CD14-positive monocyte (primary cell): ENCODE data around the gene CYFIP2. TPM values are rescaled to one million over a fixed set of nuclear protein-coding genes. Genes with fewer than 3 reads are reported as not detected.

Source experiments
- DNase-seq, 3 donors: peaks; one replicate each; pipeline ENCODE4 v3.0.0-alpha.2; 2011 to 2022
- H2AFZ ChIP-seq: 2 replicates; pipeline ENCODE4 v1.6.0; 2012; ENCODE audit warnings: mild to moderate bottlenecking, low read depth, low read length, inconsistent platforms; ENCODE audit not compliant: insufficient read depth, poor library complexity, severe bottlenecking
- H3K27ac ChIP-seq, 2 donors: 1 replicate in 1 of 2; 2 replicates in 1 of 2; pipeline ENCODE4 v1.5.1; 2012 to 2013; ENCODE audit warnings: low read length in 2 of 2, control low read depth in 1 of 2, inconsistent platforms in 1 of 2, low read depth in 1 of 2, mild to moderate bottlenecking in 1 of 2
- H3K27me3 ChIP-seq, 2 donors: one replicate each; pipeline versions ENCODE4 v1.6.0 to v1.6.1; 2011 to 2013; ENCODE audit warnings: low read length in 2 of 2; ENCODE audit not compliant: control insufficient read depth in 2 of 2, insufficient read depth in 2 of 2
- H3K36me3 ChIP-seq, 2 donors: replicated peaks in 1 of 2; 1 replicate in 1 of 2; 2 replicates in 1 of 2; pipeline versions ENCODE4 v1.5.1 to v1.6.1; 2012 to 2013; ENCODE audit warnings: low read length in 2 of 2, control low read depth in 1 of 2, inconsistent platforms in 1 of 2, mild to moderate bottlenecking in 1 of 2; ENCODE audit not compliant: insufficient read depth in 2 of 2, control insufficient read depth in 1 of 2
- H3K4me1 ChIP-seq, 2 donors: 1 replicate in 1 of 2; 2 replicates in 1 of 2; pipeline versions ENCODE4 v1.5.1 to v1.6.1; 2012 to 2013; ENCODE audit warnings: low read length in 2 of 2, control low read depth in 1 of 2, inconsistent platforms in 1 of 2, mild to moderate bottlenecking in 1 of 2, moderate library complexity in 1 of 2; ENCODE audit not compliant: insufficient read depth in 2 of 2, control insufficient read depth in 1 of 2
- H3K4me2 ChIP-seq: replicated peaks from 2 replicates; pipeline ENCODE3; 2012; ENCODE audit warnings: low read length, moderate library complexity, mild to moderate bottlenecking; ENCODE audit not compliant: poor library complexity, severe bottlenecking; ENCODE audit errors: extremely low read depth
- H3K4me3 ChIP-seq, 3 experiments: fragments of 200-600 bp in 1 of 3; sonication (generic) in 1 of 3; replicated peaks in 1 of 3; 1 replicate in 2 of 3; 2 replicates in 1 of 3; pipeline ENCODE4 v1.5.1; 2011 to 2013; ENCODE audit warnings: low read length in 3 of 3, mild to moderate bottlenecking in 3 of 3, control low read depth in 2 of 3, low read depth in 2 of 3, inconsistent platforms in 1 of 3, moderate library complexity in 1 of 3
- H3K79me2 ChIP-seq: 2 replicates; pipeline ENCODE4 v1.6.0; 2012; ENCODE audit warnings: mild to moderate bottlenecking, control low read depth, inconsistent platforms, low read length, moderate library complexity; ENCODE audit not compliant: insufficient read depth
- H3K9ac ChIP-seq: 2 replicates; pipeline ENCODE4 v1.6.0; 2017; ENCODE audit warnings: low read length, mild to moderate bottlenecking; ENCODE audit not compliant: insufficient read depth, poor library complexity, severe bottlenecking
- H3K9me3 ChIP-seq, 2 donors: replicated peaks in 1 of 2; 1 replicate in 1 of 2; 2 replicates in 1 of 2; pipeline versions ENCODE4 v1.5.1 to v1.6.1; 2012 to 2013; ENCODE audit warnings: low read length in 2 of 2, control low read depth in 1 of 2; ENCODE audit not compliant: control insufficient read depth in 1 of 2, insufficient read depth in 1 of 2
- H4K20me1 ChIP-seq: 2 replicates; pipeline ENCODE4 v1.6.0; 2012; ENCODE audit warnings: mild to moderate bottlenecking, low read length, control low read depth, moderate library complexity; ENCODE audit not compliant: insufficient read depth
- H3K27ac Mint-ChIP-seq, 7 donors: one replicate each; pipeline ENCODE4 v1.8.0; 2020; ENCODE audit warnings: mild to moderate bottlenecking in 7 of 7, mixed read lengths in 7 of 7, moderate library complexity in 6 of 7, inconsistent platforms in 2 of 7
- H3K27me3 Mint-ChIP-seq, 3 donors: one replicate each; pipeline ENCODE4 v1.8.0; 2021 to 2022; ENCODE audit warnings: low read depth in 3 of 3, mild to moderate bottlenecking in 3 of 3, mixed read lengths in 3 of 3, moderate library complexity in 3 of 3, inconsistent platforms in 1 of 3
- H3K36me3 Mint-ChIP-seq, 2 donors: one replicate each; pipeline ENCODE4 v1.8.0; 2020; ENCODE audit warnings: mixed read lengths in 2 of 2, inconsistent platforms in 1 of 2, mild to moderate bottlenecking in 1 of 2
- H3K4me1 Mint-ChIP-seq: one replicate; pipeline ENCODE4 v1.8.0; 2020; ENCODE audit warnings: mild to moderate bottlenecking, mixed read lengths
- H3K4me3 Mint-ChIP-seq, 2 donors: one replicate each; pipeline ENCODE4 v1.8.0; 2020; ENCODE audit warnings: mild to moderate bottlenecking in 2 of 2, mixed read lengths in 2 of 2, moderate library complexity in 1 of 2
- H3K9me3 Mint-ChIP-seq, 7 donors: one replicate each; pipeline ENCODE4 v1.8.0; 2020 to 2022; ENCODE audit warnings: mixed read lengths in 7 of 7, mild to moderate bottlenecking in 6 of 7, moderate library complexity in 6 of 7, inconsistent platforms in 2 of 7
- WGBS: methylation state at CpG from one replicate; pipeline ENCODE4 v1.1.5; 2013; ENCODE audit warnings: missing lambda C conversion rate; ENCODE audit not compliant: insufficient coverage; 5-methylcytosine and 5-hydroxymethylcytosine counted together
- intact Hi-C, 2 donors: fragments of 100-400 bp; cut with micrococcal nuclease; formaldehyde crosslinking; loops; one replicate each; pipeline versions ENCODE4 v1.15.0 to v1.15.1; 2023
- polyA plus RNA-seq, 3 donors: library from polyadenylated mRNA; depleted of rRNA in 1 of 3; unstranded in 2 of 3; stranded (reverse) in 1 of 3; fragments of 300-500 nt in 2 of 3; fragments of >200 nt in 1 of 3; fragmentation: Illumina TruSeq in 2 of 3; gene quantifications; 1 replicate in 2 of 3; 2 replicates in 1 of 3; pipeline ENCODE4 v1.2.3, GENCODE V29; 2012 to 2021
- TF ChIP-seq, protein P1 (sequence below): fragments of 200-600 bp; IDR thresholded peaks from one replicate; pipeline ENCODE4 v1.8.0; 2022; ENCODE audit warnings: antibody characterized with exemption, mild to moderate bottlenecking

Gene CYFIP2
- polyA plus RNA-seq, 3 donors: 33.6 to 45.6 (median 36.0) TPM

- Histone ChIP-seq H3K9ac (no peak overlapping the region), H4K20me1 (no peaks in the 10 kb centered on the region), H3K27ac (no peak overlapping the region), H3K27me3 (no peaks in the 10 kb centered on the region), H3K9me3 (no peaks in the 10 kb centered on the region), H3K79me2 (no peaks in the 10 kb centered on the region), H3K4me3 (no peak overlapping the region), H3K36me3 (peaks cover 2 to 52% of the 10 kb centered on the region in 2 donors), H3K4me2 (no peak overlapping the region), H2AFZ (no peak overlapping the region), H3K4me1 (no peaks in the 10 kb centered on the region)
- intact Hi-C loops: loop anchor here (5.0 to 10.0 kb wide), 2 partner anchors 67 to 130 kb away; no protein-coding TSS in a partner anchor
- no peak for DNase-seq
- no peaks in the 10 kb centered on the region for H3K27me3 Mint-ChIP-seq
- H3K27ac Mint-ChIP-seq: peak overlapping the region in 1 of 7 donors; percentile 9
- WGBS: 98% methylated on average over 8 of the region's 15 CpGs
- H3K4me1 Mint-ChIP-seq: no peaks in the 10 kb centered on the region
- TF ChIP-seq, protein P1, sequence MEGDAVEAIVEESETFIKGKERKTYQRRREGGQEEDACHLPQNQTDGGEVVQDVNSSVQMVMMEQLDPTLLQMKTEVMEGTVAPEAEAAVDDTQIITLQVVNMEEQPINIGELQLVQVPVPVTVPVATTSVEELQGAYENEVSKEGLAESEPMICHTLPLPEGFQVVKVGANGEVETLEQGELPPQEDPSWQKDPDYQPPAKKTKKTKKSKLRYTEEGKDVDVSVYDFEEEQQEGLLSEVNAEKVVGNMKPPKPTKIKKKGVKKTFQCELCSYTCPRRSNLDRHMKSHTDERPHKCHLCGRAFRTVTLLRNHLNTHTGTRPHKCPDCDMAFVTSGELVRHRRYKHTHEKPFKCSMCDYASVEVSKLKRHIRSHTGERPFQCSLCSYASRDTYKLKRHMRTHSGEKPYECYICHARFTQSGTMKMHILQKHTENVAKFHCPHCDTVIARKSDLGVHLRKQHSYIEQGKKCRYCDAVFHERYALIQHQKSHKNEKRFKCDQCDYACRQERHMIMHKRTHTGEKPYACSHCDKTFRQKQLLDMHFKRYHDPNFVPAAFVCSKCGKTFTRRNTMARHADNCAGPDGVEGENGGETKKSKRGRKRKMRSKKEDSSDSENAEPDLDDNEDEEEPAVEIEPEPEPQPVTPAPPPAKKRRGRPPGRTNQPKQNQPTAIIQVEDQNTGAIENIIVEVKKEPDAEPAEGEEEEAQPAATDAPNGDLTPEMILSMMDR: no peak
- peaks cover 24 to 38% of the 10 kb centered on the region in 2 donors for H3K36me3 Mint-ChIP-seq
- no peaks in the 10 kb centered on the region for H3K9me3 Mint-ChIP-seq
- H3K4me3 Mint-ChIP-seq: no peak overlapping the region
These were observed 81.6 kb downstream of the CYFIP2 start for GRCh38 chr5:157347301-157348048.

- Mint-ChIP-seq H3K9me3 (no peaks in the 10 kb centered on the region), H3K4me1 (no peaks in the 10 kb centered on the region), H3K27ac (no peak overlapping the region), H3K36me3 (peaks cover 22 to 38% of the 10 kb centered on the region in 2 donors), H3K27me3 (no peaks in the 10 kb centered on the region), H3K4me3 (no peak overlapping the region)
- DNase-seq: no peak
- Histone ChIP-seq H3K9me3 (no peaks in the 10 kb centered on the region), H3K27ac (no peak overlapping the region), H3K4me1 (no peaks in the 10 kb centered on the region), H3K36me3 (peaks cover 2 to 52% of the 10 kb centered on the region in 2 donors), H3K4me3 (no peak overlapping the region), H3K79me2 (no peaks in the 10 kb centered on the region), H3K4me2 (no peak overlapping the region), H2AFZ (no peak overlapping the region), H3K27me3 (no peaks in the 10 kb centered on the region), H3K9ac (no peak overlapping the region), H4K20me1 (no peaks in the 10 kb centered on the region)
- TF ChIP-seq, protein P1: no peak
- WGBS: 83% methylated on average over 2 of the region's 2 CpGs
- intact Hi-C loops: loop anchor here (5.0 to 10.0 kb wide), 2 partner anchors 67 to 129 kb away; no protein-coding TSS in a partner anchor
These were observed 82.1 kb downstream of the CYFIP2 start for GRCh38 chr5:157348049-157348400.
